OCI-LY1 (cell line): Measurements from ENCODE around the gene ABLIM1.

Experiments
- H2AFZ ChIP-seq: fragments of 200-600 bp; sonication (generic), shearing (Covaris generic); 2 replicates; pipeline ENCODE4 v1.6.0; 2014; ENCODE audit warnings: antibody characterized with exemption, mild to moderate bottlenecking, low read length
- H3F3A ChIP-seq: fragments of 200-600 bp; sonication (generic), shearing (Covaris generic); 2 replicates; pipeline ENCODE4 v1.6.0; 2014; ENCODE audit warnings: mild to moderate bottlenecking, antibody characterized with exemption, low read length, moderate library complexity; ENCODE audit not compliant: insufficient read depth
- H3K27ac ChIP-seq: fragments of 200-600 bp; sonication (generic); 2 replicates; pipeline ENCODE4 v1.5.1; 2014; ENCODE audit warnings: low read length, mixed run types, mild to moderate bottlenecking, low read depth; ENCODE audit not compliant: poor library complexity, severe bottlenecking
- H3K27me3 ChIP-seq: fragments of 200-600 bp; sonication (generic); 2 replicates; pipeline ENCODE4 v1.6.0; 2014; ENCODE audit warnings: antibody characterized with exemption, mild to moderate bottlenecking, low read length, moderate library complexity; ENCODE audit not compliant: insufficient read depth
- H3K36me3 ChIP-seq: fragments of 200-600 bp; sonication (generic); 2 replicates; pipeline ENCODE4 v1.6.1; 2014; ENCODE audit warnings: mild to moderate bottlenecking, antibody characterized with exemption, low read length, moderate library complexity, mixed read lengths; ENCODE audit not compliant: insufficient read depth
- H3K4me1 ChIP-seq: fragments of 200-600 bp; sonication (generic); 2 replicates; pipeline ENCODE4 v1.5.1; 2014; ENCODE audit warnings: mild to moderate bottlenecking, low read length, moderate library complexity; ENCODE audit not compliant: insufficient read depth, severe bottlenecking
- H3K4me2 ChIP-seq: fragments of 200-600 bp; sonication (generic), shearing (Covaris generic); 2 replicates; pipeline ENCODE4 v1.6.1; 2014; ENCODE audit warnings: low read length
- H3K4me3 ChIP-seq: fragments of 200-600 bp; sonication (generic); 2 replicates; pipeline ENCODE4 v1.5.1; 2014; ENCODE audit warnings: low read length, low read depth, mild to moderate bottlenecking, mixed read lengths; ENCODE audit not compliant: poor library complexity, severe bottlenecking
- H3K79me2 ChIP-seq: fragments of 200-600 bp; shearing (Covaris generic); 2 replicates; pipeline ENCODE4 v1.6.1; 2016; ENCODE audit warnings: mixed run types, low read length, mixed read lengths; ENCODE audit not compliant: insufficient read depth
- H3K9ac ChIP-seq: fragments of 200-600 bp; sonication (generic), shearing (Covaris generic); 2 replicates; pipeline ENCODE4 v1.6.1; 2014; ENCODE audit warnings: mild to moderate bottlenecking, low read length, mixed read lengths
- H3K9me2 ChIP-seq: fragments of 200-600 bp; sonication (generic), shearing (Covaris generic); 2 replicates; pipeline ENCODE4 v1.6.1; 2014; ENCODE audit warnings: low read depth, mild to moderate bottlenecking, low read length, mixed read lengths
- H3K9me3 ChIP-seq: fragments of 200-600 bp; shearing (Covaris generic); 2 replicates; pipeline ENCODE4 v1.6.1; 2014; ENCODE audit warnings: low read length, mixed read lengths
- H4K20me1 ChIP-seq: fragments of 200-600 bp; sonication (generic), shearing (Covaris generic); 2 replicates; pipeline ENCODE4 v1.6.0; 2016; ENCODE audit warnings: mild to moderate bottlenecking, low read length; ENCODE audit not compliant: insufficient read depth
- CTCF ChIP-seq: fragments of 200-600 bp; sonication (generic), shearing (Covaris generic); IDR thresholded peaks from 2 replicates; pipeline ENCODE4 v1.5.1; 2017; ENCODE audit warnings: mild to moderate bottlenecking, antibody characterized with exemption, low read length, moderate library complexity, mixed read lengths
- EZH2 ChIP-seq: fragments of 200-600 bp; sonication (generic), shearing (Covaris generic); IDR thresholded peaks from 2 replicates; pipeline ENCODE4 v1.8.0; 2017; ENCODE audit warnings: borderline replicate concordance, mixed run types, mild to moderate bottlenecking, antibody characterized with exemption, low read length, moderate library complexity, mixed read lengths

The ABLIM1 gene

GRCh38 chr10:114543456-114543855 is 114.6 kb downstream of the ABLIM1 start:
- Histone ChIP-seq H3K27ac (peak overlapping the region; percentile 84), H3K4me3 (peak overlapping the region; percentile 43), H3K4me2 (peak overlapping the region; percentile 66), H3K9me2 (no peaks in the 10 kb centered on the region), H4K20me1 (no peaks in the 10 kb centered on the region), H3F3A (no peaks in the 10 kb centered on the region), H3K36me3 (no peaks in the 10 kb centered on the region), H3K4me1 (peaks cover 38% of the 10 kb centered on the region), H3K79me2 (no peaks in the 10 kb centered on the region), H2AFZ (no peak overlapping the region), H3K9me3 (no peaks in the 10 kb centered on the region), H3K9ac (peak overlapping the region; percentile 52), H3K27me3 (no peaks in the 10 kb centered on the region)
- TF ChIP-seq CTCF: no peak
- TF ChIP-seq EZH2: no peak

- Histone ChIP-seq H3K9ac (no peak overlapping the region), H3K9me2 (no peaks in the 10 kb centered on the region), H2AFZ (no peak overlapping the region), H3K9me3 (no peaks in the 10 kb centered on the region), H3K27ac (no peak overlapping the region), H3K36me3 (no peaks in the 10 kb centered on the region), H3K79me2 (no peaks in the 10 kb centered on the region), H3K4me1 (peaks cover 46% of the 10 kb centered on the region), H3K4me2 (no peak overlapping the region), H3F3A (no peaks in the 10 kb centered on the region), H4K20me1 (no peaks in the 10 kb centered on the region), H3K27me3 (no peaks in the 10 kb centered on the region), H3K4me3 (no peak overlapping the region)
- TF ChIP-seq EZH2 (no peak), CTCF (no peak)
Measured at GRCh38 chr10:114542373-114542772, 115.7 kb downstream of the ABLIM1 start.

GRCh38 chr10:114541797-114542160 is 116.3 kb downstream of the ABLIM1 start:
- Histone ChIP-seq H4K20me1 (no peaks in the 10 kb centered on the region), H3K9me3 (no peaks in the 10 kb centered on the region), H3K4me3 (no peak overlapping the region), H3K9ac (no peak overlapping the region), H3K27me3 (no peaks in the 10 kb centered on the region), H3F3A (no peaks in the 10 kb centered on the region), H3K4me1 (peaks cover 46% of the 10 kb centered on the region), H3K4me2 (no peak overlapping the region), H3K27ac (no peak overlapping the region), H3K79me2 (no peaks in the 10 kb centered on the region), H2AFZ (no peak overlapping the region), H3K36me3 (no peaks in the 10 kb centered on the region), H3K9me2 (no peaks in the 10 kb centered on the region)
- TF ChIP-seq CTCF: no peak
- no peak for TF ChIP-seq EZH2
